ENCODE measurements around the gene SETBP1.

SETBP1 gene

GRCh38 chr18:44679056-44679913 is 1.4 kb upstream of the SETBP1 start:
- DNase-seq (ENCODE audit: low read depth in 2 of 2): peak; percentile 48 to 53

- peak in 1 of 2 donors; percentile 23 for DNase-seq (ENCODE audit: low read depth in 2 of 2)
Observed at GRCh38 chr18:44679914-44680272, 795 bp upstream of the SETBP1 start.

GRCh38 chr18:44681076-44681970 is 635 bp downstream of the SETBP1 start:
- no peak for DNase-seq (ENCODE audit: low read depth in 2 of 2)

GRCh38 chr18:44682201-44682870 is 1.6 kb downstream of the SETBP1 start:
- no peak for DNase-seq (ENCODE audit: low read depth in 2 of 2)

GRCh38 chr18:44682871-44683221 is 2.2 kb downstream of the SETBP1 start:
- no peak for DNase-seq (ENCODE audit: low read depth in 2 of 2)

- DNase-seq (ENCODE audit: low read depth in 2 of 2): no peak
Observed at GRCh38 chr18:44683556-44683955, 2.9 kb downstream of the SETBP1 start.

GRCh38 chr18:44685296-44685695 is 4.6 kb downstream of the SETBP1 start:
- DNase-seq (ENCODE audit: low read depth in 2 of 2): no peak

- DNase-seq (ENCODE audit: low read depth in 2 of 2): no peak
Observed at GRCh38 chr18:44686156-44686555, 5.5 kb downstream of the SETBP1 start.

GRCh38 chr18:44687421-44687820 is 6.7 kb downstream of the SETBP1 start:
- DNase-seq (ENCODE audit: low read depth in 2 of 2): no peak

- DNase-seq (ENCODE audit: low read depth in 2 of 2): no peak
Observed at GRCh38 chr18:44689736-44690135, 9.0 kb downstream of the SETBP1 start.

GRCh38 chr18:44691148-44691925 is 10.6 kb downstream of the SETBP1 start:
- no peak for DNase-seq (ENCODE audit: low read depth in 2 of 2)

GRCh38 chr18:44693030-44693784 is 12.5 kb downstream of the SETBP1 start:
- no peak for DNase-seq (ENCODE audit: low read depth in 2 of 2)

- no peak for DNase-seq (ENCODE audit: low read depth in 2 of 2)
Observed at GRCh38 chr18:44695503-44695902, 14.8 kb downstream of the SETBP1 start.

GRCh38 chr18:44696892-44697291 is 16.2 kb downstream of the SETBP1 start:
- DNase-seq (ENCODE audit: low read depth in 2 of 2): no peak

- DNase-seq (ENCODE audit: low read depth in 2 of 2): no peak
Observed at GRCh38 chr18:44697315-44697714, 16.6 kb downstream of the SETBP1 start.

GRCh38 chr18:44698518-44698917 is 17.8 kb downstream of the SETBP1 start:
- no peak for DNase-seq (ENCODE audit: low read depth in 2 of 2)

- no peak for DNase-seq (ENCODE audit: low read depth in 2 of 2)
Observed at GRCh38 chr18:44699572-44700261, 19.0 kb downstream of the SETBP1 start.

GRCh38 chr18:44700652-44701051 is 20.0 kb downstream of the SETBP1 start:
- no peak for DNase-seq (ENCODE audit: low read depth in 2 of 2)

GRCh38 chr18:44701227-44701626 is 20.5 kb downstream of the SETBP1 start:
- no peak for DNase-seq (ENCODE audit: low read depth in 2 of 2)

- DNase-seq (ENCODE audit: low read depth in 2 of 2): no peak
Observed at GRCh38 chr18:44702594-44702993, 21.9 kb downstream of the SETBP1 start.

All from stimulated activated CD4-positive, alpha-beta T cell treated with anti-CD3 and anti-CD28 coated beads, Interleukin-1b, Interleukin-23, amount 100 ng/mL, for 4 hours (primary cell).